Panc1 (cell line): Measurements from ENCODE around the gene NPAS3. TPM values are rescaled to one million over a fixed set of nuclear protein-coding genes. Genes with fewer than 3 reads are reported as not detected.

ENCODE experiments used
- ATAC-seq: fragments of 200-7000 bp; cut with Tn5 transposase; 2 replicates; pipeline ENCODE4 v1.9.1; 2020; ENCODE audit warnings: mild to moderate bottlenecking, moderate library complexity
- BruUV-seq: library from RNA; stranded (reverse); fragments of 400-500 nt; replicated peaks from 2 replicates; lab custom pipeline; 2021; lab: Mats Ljungman, UMichigan
- CTCF ChIA-PET: fragments of 300-600 bp; sonication (Branson Sonifier 250); formaldehyde crosslinking; loops from one replicate; lab custom pipeline; 2022; ENCODE audit warnings: antibody characterized with exemption; lab: Charles Lee
- POLR2A ChIA-PET: fragments of 300-600 bp; sonication (Branson Sonifier 250); formaldehyde crosslinking; loops from one replicate; lab custom pipeline; 2022; ENCODE audit warnings: antibody characterized with exemption; lab: Charles Lee
- DNase-seq: peaks from one replicate; pipeline ENCODE4 v3.0.0-alpha.2; 2010; ENCODE audit warnings: low read depth, low spot score
- H3K27ac ChIP-seq: 2 replicates; pipeline ENCODE4 v1.5.1; 2011; ENCODE audit warnings: mild to moderate bottlenecking, low read length, inconsistent platforms
- H3K27me3 ChIP-seq: fragments of 200-500 bp; sonication (Bioruptor generic); 2 replicates; pipeline ENCODE4 v1.6.0; 2014; ENCODE audit warnings: low read length, inconsistent platforms; ENCODE audit not compliant: control insufficient read depth, insufficient read depth
- H3K36me3 ChIP-seq: fragments of 200-500 bp; sonication (Bioruptor generic); 2 replicates; pipeline ENCODE4 v1.5.1; 2014; ENCODE audit warnings: inconsistent platforms, mild to moderate bottlenecking, low read length, moderate library complexity; ENCODE audit not compliant: control insufficient read depth, insufficient read depth
- H3K4me1 ChIP-seq: 2 replicates; pipeline ENCODE4 v1.5.1; 2011; ENCODE audit warnings: inconsistent platforms, mild to moderate bottlenecking, low read length, moderate library complexity; ENCODE audit not compliant: control insufficient read depth, insufficient read depth
- H3K4me3 ChIP-seq, 2 experiments: 2 replicates each; pipeline ENCODE4 v1.5.1; 2011 to 2012; ENCODE audit warnings: low read depth in 2 of 2, low read length in 2 of 2, mild to moderate bottlenecking in 2 of 2, inconsistent platforms in 1 of 2, moderate library complexity in 1 of 2
- H3K9me3 ChIP-seq: fragments of 200-500 bp; sonication (Bioruptor generic); 2 replicates; pipeline ENCODE4 v1.5.1; 2014; ENCODE audit warnings: low read depth, mild to moderate bottlenecking, inconsistent platforms, low read length, moderate library complexity; ENCODE audit not compliant: control insufficient read depth, insufficient read depth
- CTCF ChIP-seq: fragments of 450-650 bp; IDR thresholded peaks from 2 replicates; pipeline ENCODE4 v1.5.1; 2017; ENCODE audit warnings: mild to moderate bottlenecking
- POLR2AphosphoS5 ChIP-seq: IDR thresholded peaks from 2 replicates; pipeline ENCODE4 v1.6.1; 2012; ENCODE audit warnings: mild to moderate bottlenecking, low read depth, low read length, moderate library complexity
- REST ChIP-seq, 2 experiments: IDR thresholded peaks; 2 replicates each; pipeline ENCODE4 v1.6.1; 2011 to 2012; ENCODE audit warnings: low read depth in 2 of 2, control low read depth in 1 of 2, low read length in 1 of 2, mild to moderate bottlenecking in 1 of 2, moderate library complexity in 1 of 2; ENCODE audit not compliant: insufficient read depth in 1 of 2
- SIN3A ChIP-seq: IDR thresholded peaks from 2 replicates; pipeline ENCODE4 v1.6.1; 2012; ENCODE audit warnings: low read depth, mild to moderate bottlenecking, low read length, moderate library complexity, borderline replicate concordance; ENCODE audit not compliant: insufficient read depth
- TCF7L2 ChIP-seq: IDR thresholded peaks from 2 replicates; pipeline ENCODE4 v1.6.1; 2011; ENCODE audit warnings: mild to moderate bottlenecking, low read depth, low read length, inconsistent platforms
- in situ Hi-C: cut with HindIII; loops from 2 replicates; pipeline ENCODE4 v1.10.0; 2016; ENCODE audit warnings: low sequenced_read_pairs, low pct_unique_long_range_greater_than_20kb
- intact Hi-C: fragments of 100-400 bp; cut with micrococcal nuclease; formaldehyde crosslinking; loops from one replicate; pipeline ENCODE4 v1.10.0; 2022; ENCODE audit not compliant: unreplicated experiment
- total RNA-seq: library from RNA; stranded (reverse); gene quantifications from one replicate; pipeline ENCODE4 v1.2.1, GENCODE V29; 2021; ENCODE audit not compliant: unreplicated experiment

The NPAS3 gene
- total RNA-seq, 1 experiment from 2014 or later = 0.23 TPM

GRCh38 chr14:33631021-33631420 lies 692.3 kb downstream of the NPAS3 start:
- Histone ChIP-seq H3K27ac (no peak overlapping the region), H3K27me3 (no peaks in the 10 kb centered on the region), H3K4me3 (no peak overlapping the region), H3K9me3 (no peaks in the 10 kb centered on the region), H3K36me3 (no peaks in the 10 kb centered on the region), H3K4me1 (no peaks in the 10 kb centered on the region)
- intact Hi-C loops (no loop called here), in situ Hi-C loops (no loop called here)
- no TSS peak for BruUV-seq
- ChIA-PET CTCF (no interaction called here), POLR2A (no interaction called here)
- ATAC-seq (no peak), DNase-seq (no peak)
- TF ChIP-seq TCF7L2 = no peak
- no peak for TF ChIP-seq SIN3A
- TF ChIP-seq POLR2AphosphoS5 = no peak
- TF ChIP-seq CTCF = no peak
- no peak for TF ChIP-seq REST (IDR thresholded peaks at IDR 0.05; ENCODE audit: insufficient read depth in 1 of 2, low read depth in 2 of 2, low read length in 1 of 2)

GRCh38 chr14:33631441-33631840 lies 692.8 kb downstream of the NPAS3 start:
- no peak overlapping the region for H3K27ac ChIP-seq

More at GRCh38 chr14:33631441-33631840, 692.8 kb downstream of the NPAS3 start:
- BruUV-seq = no TSS peak
- DNase-seq (no peak), ATAC-seq (no peak)
- Histone ChIP-seq H3K36me3 (no peaks in the 10 kb centered on the region), H3K4me3 (no peak overlapping the region), H3K9me3 (no peaks in the 10 kb centered on the region), H3K4me1 (no peaks in the 10 kb centered on the region), H3K27me3 (no peaks in the 10 kb centered on the region)
- in situ Hi-C loops (no loop called here), intact Hi-C loops (no loop called here)
- ChIA-PET POLR2A (no interaction called here), CTCF (no interaction called here)
- no peak for TF ChIP-seq REST (IDR thresholded peaks at IDR 0.05; ENCODE audit: insufficient read depth in 1 of 2, low read depth in 2 of 2, low read length in 1 of 2)
- TF ChIP-seq POLR2AphosphoS5 = no peak
- no peak for TF ChIP-seq TCF7L2
- TF ChIP-seq SIN3A = no peak
- no peak for TF ChIP-seq CTCF
